ENCODE measurements around the gene PHACTR3. TPM values are rescaled to one million over a fixed set of nuclear protein-coding genes. Genes with fewer than 3 reads are reported as not detected.

Gene PHACTR3
- total RNA-seq, 1 experiment from 2014 or later: 10.0 TPM

- BruUV-seq (replicated peaks): no TSS peak
- no peaks in the 10 kb centered on the region for H3K27me3 Mint-ChIP-seq (ENCODE audit: unreplicated experiment)
- TF ChIP-seq, protein P1, sequence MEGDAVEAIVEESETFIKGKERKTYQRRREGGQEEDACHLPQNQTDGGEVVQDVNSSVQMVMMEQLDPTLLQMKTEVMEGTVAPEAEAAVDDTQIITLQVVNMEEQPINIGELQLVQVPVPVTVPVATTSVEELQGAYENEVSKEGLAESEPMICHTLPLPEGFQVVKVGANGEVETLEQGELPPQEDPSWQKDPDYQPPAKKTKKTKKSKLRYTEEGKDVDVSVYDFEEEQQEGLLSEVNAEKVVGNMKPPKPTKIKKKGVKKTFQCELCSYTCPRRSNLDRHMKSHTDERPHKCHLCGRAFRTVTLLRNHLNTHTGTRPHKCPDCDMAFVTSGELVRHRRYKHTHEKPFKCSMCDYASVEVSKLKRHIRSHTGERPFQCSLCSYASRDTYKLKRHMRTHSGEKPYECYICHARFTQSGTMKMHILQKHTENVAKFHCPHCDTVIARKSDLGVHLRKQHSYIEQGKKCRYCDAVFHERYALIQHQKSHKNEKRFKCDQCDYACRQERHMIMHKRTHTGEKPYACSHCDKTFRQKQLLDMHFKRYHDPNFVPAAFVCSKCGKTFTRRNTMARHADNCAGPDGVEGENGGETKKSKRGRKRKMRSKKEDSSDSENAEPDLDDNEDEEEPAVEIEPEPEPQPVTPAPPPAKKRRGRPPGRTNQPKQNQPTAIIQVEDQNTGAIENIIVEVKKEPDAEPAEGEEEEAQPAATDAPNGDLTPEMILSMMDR (IDR thresholded peaks at IDR 0.05; ENCODE audit: unreplicated experiment): no peak
- H3K27ac Mint-ChIP-seq (ENCODE audit: unreplicated experiment): no peak overlapping the region
- peaks cover 15% of the 10 kb centered on the region for H3K36me3 Mint-ChIP-seq (ENCODE audit: insufficient read depth, unreplicated experiment)
- CTCF ChIA-PET: no interaction called here
- H3K9me3 Mint-ChIP-seq (ENCODE audit: low read depth, unreplicated experiment): no peaks in the 10 kb centered on the region
- H3K4me3 Mint-ChIP-seq (ENCODE audit: low read depth, unreplicated experiment): no peak overlapping the region
- DNase-seq: no peak
- H3K4me1 Mint-ChIP-seq (ENCODE audit: low read depth, unreplicated experiment): peaks cover 28% of the 10 kb centered on the region
- intact Hi-C loops (cut with micrococcal nuclease; ENCODE audit: unreplicated experiment): no loop called here
These were observed 217.4 kb downstream of the PHACTR3 start for GRCh38 chr20:59821788-59822187.

GRCh38 chr20:59822291-59823029, 218.1 kb downstream of the PHACTR3 start:
- Mint-ChIP-seq H3K27me3 (ENCODE audit: unreplicated experiment) (no peaks in the 10 kb centered on the region), H3K4me3 (ENCODE audit: low read depth, unreplicated experiment) (no peak overlapping the region), H3K36me3 (ENCODE audit: insufficient read depth, unreplicated experiment) (peaks cover 16% of the 10 kb centered on the region), H3K4me1 (ENCODE audit: low read depth, unreplicated experiment) (peaks cover 34% of the 10 kb centered on the region), H3K27ac (ENCODE audit: unreplicated experiment) (no peak overlapping the region), H3K9me3 (ENCODE audit: low read depth, unreplicated experiment) (no peaks in the 10 kb centered on the region)
- CTCF ChIA-PET: no interaction called here
- intact Hi-C loops (cut with micrococcal nuclease; ENCODE audit: unreplicated experiment): no loop called here
- no TSS peak for BruUV-seq (replicated peaks)
- TF ChIP-seq, protein P1 (IDR thresholded peaks at IDR 0.05; ENCODE audit: unreplicated experiment): no peak
- DNase-seq: no peak

DNA sequence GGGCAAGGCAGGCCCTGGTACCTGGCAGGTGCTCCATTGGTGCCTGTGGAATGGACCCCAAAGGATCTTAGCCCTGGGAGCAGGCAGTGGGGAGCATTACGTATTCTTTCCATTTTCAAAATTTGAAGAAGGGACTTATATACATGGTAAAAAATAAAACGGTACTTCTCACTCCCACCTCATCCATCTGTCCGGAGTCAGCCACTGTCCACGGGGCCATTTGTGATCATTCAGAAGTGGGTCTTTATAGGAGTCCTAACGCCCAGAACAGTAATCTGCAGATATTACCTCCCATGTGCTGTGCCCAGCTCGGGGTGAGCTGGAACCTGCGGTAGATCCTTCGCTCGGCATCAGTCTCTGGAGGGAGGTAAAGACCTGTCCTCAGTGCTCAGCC, 218.7 kb downstream of the PHACTR3 start:
- no peak for DNase-seq
- TF ChIP-seq, protein P1 (IDR thresholded peaks at IDR 0.05; ENCODE audit: unreplicated experiment): no peak
- Mint-ChIP-seq H3K27me3 (ENCODE audit: unreplicated experiment) (no peaks in the 10 kb centered on the region), H3K36me3 (ENCODE audit: insufficient read depth, unreplicated experiment) (peaks cover 16% of the 10 kb centered on the region), H3K4me3 (ENCODE audit: low read depth, unreplicated experiment) (no peak overlapping the region), H3K4me1 (ENCODE audit: low read depth, unreplicated experiment) (peaks cover 37% of the 10 kb centered on the region), H3K27ac (ENCODE audit: unreplicated experiment) (no peak overlapping the region), H3K9me3 (ENCODE audit: low read depth, unreplicated experiment) (no peaks in the 10 kb centered on the region)
- CTCF ChIA-PET: no interaction called here
- no TSS peak for BruUV-seq (replicated peaks)
- intact Hi-C loops (cut with micrococcal nuclease; ENCODE audit: unreplicated experiment): no loop called here

GRCh38 chr20:59823491-59824259, 219.3 kb downstream of the PHACTR3 start:
- Mint-ChIP-seq H3K4me3 (ENCODE audit: low read depth, unreplicated experiment) (no peak overlapping the region), H3K27me3 (ENCODE audit: unreplicated experiment) (no peaks in the 10 kb centered on the region), H3K9me3 (ENCODE audit: low read depth, unreplicated experiment) (no peaks in the 10 kb centered on the region), H3K27ac (ENCODE audit: unreplicated experiment) (no peak overlapping the region), H3K4me1 (ENCODE audit: low read depth, unreplicated experiment) (peaks cover 41% of the 10 kb centered on the region), H3K36me3 (ENCODE audit: insufficient read depth, unreplicated experiment) (peaks cover 16% of the 10 kb centered on the region)
- CTCF ChIA-PET: interaction anchor here (0.8 kb wide), 1 partner anchor 26 kb away, joined by 3 read pairs; no protein-coding TSS in a partner anchor
- intact Hi-C loops (cut with micrococcal nuclease; ENCODE audit: unreplicated experiment): loop anchor here (2.0 kb wide), 1 partner anchor 41 kb away; no protein-coding TSS in a partner anchor
- no peak for DNase-seq
- TF ChIP-seq, protein P1 (IDR thresholded peaks at IDR 0.05; ENCODE audit: unreplicated experiment): no peak
- BruUV-seq (replicated peaks): no TSS peak
